Calu3 (cell line): ENCODE measurements around the gene VSX1. TPM values are rescaled to one million over a fixed set of nuclear protein-coding genes. Genes with fewer than 3 reads are reported as not detected.

Experiments used
- BruUV-seq: library from RNA; stranded (reverse); fragments of 400-500 nt; replicated peaks from 2 replicates; lab custom pipeline; 2021; lab: Mats Ljungman, UMichigan
- CTCF ChIA-PET: fragments of 300-600 bp; sonication (Branson Sonifier 250); formaldehyde crosslinking; loops from one replicate; lab custom pipeline; 2022; ENCODE audit warnings: antibody characterized with exemption; lab: Charles Lee
- DNase-seq: peaks from one replicate; pipeline ENCODE4 v3.0.0; 2022
- H3K27ac Mint-ChIP-seq: one replicate; pipeline ENCODE4 v1.8.0; 2022; ENCODE audit warnings: mixed read lengths; ENCODE audit not compliant: unreplicated experiment
- H3K27me3 Mint-ChIP-seq: one replicate; pipeline ENCODE4 v1.8.0; 2022; ENCODE audit warnings: mixed read lengths; ENCODE audit not compliant: unreplicated experiment
- H3K36me3 Mint-ChIP-seq: one replicate; pipeline ENCODE4 v1.8.0; 2022; ENCODE audit warnings: mild to moderate bottlenecking, moderate library complexity, mixed read lengths; ENCODE audit not compliant: insufficient read depth, unreplicated experiment
- H3K4me1 Mint-ChIP-seq: one replicate; pipeline ENCODE4 v1.8.0; 2022; ENCODE audit warnings: mild to moderate bottlenecking, low read depth, mixed read lengths; ENCODE audit not compliant: unreplicated experiment
- H3K4me3 Mint-ChIP-seq: one replicate; pipeline ENCODE4 v1.8.0; 2022; ENCODE audit warnings: mild to moderate bottlenecking, low read depth, moderate library complexity, mixed read lengths; ENCODE audit not compliant: unreplicated experiment
- H3K9me3 Mint-ChIP-seq: one replicate; pipeline ENCODE4 v1.8.0; 2022; ENCODE audit warnings: low read depth, mixed read lengths; ENCODE audit not compliant: unreplicated experiment
- CTCF ChIP-seq: fragments of 200-600 bp; IDR thresholded peaks from one replicate; pipeline ENCODE4 v1.8.0; 2022; ENCODE audit warnings: antibody characterized with exemption; ENCODE audit not compliant: unreplicated experiment
- intact Hi-C: fragments of 100-400 bp; cut with micrococcal nuclease; formaldehyde crosslinking; loops from one replicate; pipeline ENCODE4 v1.10.0; 2022; ENCODE audit not compliant: unreplicated experiment
- total RNA-seq: library from RNA; stranded (reverse); gene quantifications from 2 replicates; pipeline ENCODE4 v1.2.3, GENCODE V29; 2022

The VSX1 gene
- total RNA-seq, 1 experiment from 2014 or later = not detected

DNA sequence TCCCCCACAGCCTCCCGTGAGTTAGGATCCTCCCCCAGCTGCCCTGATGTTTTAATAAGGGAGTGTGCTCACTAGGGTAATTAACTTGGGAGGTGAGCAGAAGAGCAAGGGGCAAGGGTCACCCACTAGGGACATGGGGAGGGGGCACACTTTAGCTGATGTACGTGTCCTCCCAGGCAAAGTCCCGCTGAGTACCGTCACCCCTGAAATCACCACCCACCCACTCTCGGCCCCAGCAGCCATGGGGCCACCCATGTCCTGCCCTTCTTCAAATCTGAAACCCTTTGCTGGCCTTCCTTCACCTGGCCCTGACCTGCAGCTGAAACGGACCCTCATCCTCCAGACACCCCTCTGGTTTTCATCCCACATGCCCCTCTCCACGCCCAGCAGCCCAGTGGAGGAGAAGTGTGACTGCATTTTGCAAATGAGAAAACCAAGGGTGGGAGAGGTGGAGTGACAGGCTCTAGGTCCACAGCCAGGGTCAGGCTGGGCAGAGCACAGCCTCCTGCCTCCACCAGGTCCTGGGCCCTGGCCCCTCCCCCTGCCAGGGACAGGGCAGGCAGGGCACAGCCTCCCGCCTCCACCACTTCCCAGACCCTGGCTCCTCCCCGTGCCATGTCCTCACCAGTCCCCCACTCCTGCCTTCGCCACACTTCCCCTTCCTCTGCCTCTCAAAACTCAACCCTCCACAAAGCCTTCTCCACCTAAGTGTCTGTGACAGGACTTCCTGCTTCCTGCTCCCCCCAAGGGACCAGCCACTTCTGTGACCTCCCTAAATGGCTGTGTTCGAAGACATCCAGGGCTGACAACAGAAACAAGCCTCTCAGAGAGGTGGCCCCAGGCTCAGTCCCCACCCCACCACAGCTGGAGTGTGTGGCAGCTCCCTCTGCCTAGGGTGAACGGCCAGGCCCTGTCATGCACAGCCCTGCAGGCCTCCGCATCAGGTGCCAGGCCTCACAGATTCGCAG is 39.1 kb downstream of the VSX1 start:
- CTCF ChIA-PET = no interaction called here

GRCh38 chr20:25041813-25042530 is 40.0 kb downstream of the VSX1 start:
- no TSS peak for BruUV-seq
- H3K4me3 Mint-ChIP-seq = no peak overlapping the region

More for the DNA sequence above, 39.1 kb downstream of the VSX1 start:
- H3K4me3 Mint-ChIP-seq = no peak overlapping the region
- BruUV-seq = no TSS peak
- TF ChIP-seq CTCF = no peak
- H3K9me3 Mint-ChIP-seq = no peaks in the 10 kb centered on the region
- H3K36me3 Mint-ChIP-seq = no peaks in the 10 kb centered on the region
- H3K4me1 Mint-ChIP-seq = no peaks in the 10 kb centered on the region
- H3K27me3 Mint-ChIP-seq = no peaks in the 10 kb centered on the region
- no peak for DNase-seq
- intact Hi-C loops = no loop called here
- H3K27ac Mint-ChIP-seq = no peak overlapping the region

DNA sequence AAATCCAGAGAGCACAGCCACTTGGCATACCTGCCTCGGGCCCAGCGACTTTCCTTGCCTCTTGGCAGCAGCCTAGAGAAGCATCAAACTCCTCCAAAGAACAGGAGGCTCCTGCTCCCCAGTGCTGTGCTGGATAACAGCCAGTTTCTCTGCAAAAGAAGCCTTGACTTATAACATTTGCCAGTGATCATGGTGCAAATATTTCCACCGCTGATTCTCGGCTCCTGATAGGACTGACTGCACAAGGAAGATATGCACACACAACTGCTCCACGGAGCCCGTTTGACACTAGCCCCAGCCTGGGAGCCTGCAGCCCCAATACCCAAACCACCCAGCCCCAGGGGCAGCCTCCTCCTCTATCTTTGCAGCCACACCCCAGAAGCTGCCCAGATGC is 41.5 kb downstream of the VSX1 start:
- CTCF ChIA-PET = no interaction called here
- H3K4me3 Mint-ChIP-seq = no peak overlapping the region
- H3K27ac Mint-ChIP-seq = no peak overlapping the region
- H3K36me3 Mint-ChIP-seq = no peaks in the 10 kb centered on the region
- H3K27me3 Mint-ChIP-seq = no peaks in the 10 kb centered on the region
- BruUV-seq = no TSS peak
- no peaks in the 10 kb centered on the region for H3K9me3 Mint-ChIP-seq
- no peak for DNase-seq
- no peak for TF ChIP-seq CTCF
- intact Hi-C loops = no loop called here
- no peaks in the 10 kb centered on the region for H3K4me1 Mint-ChIP-seq

More at GRCh38 chr20:25041813-25042530, 40.0 kb downstream of the VSX1 start:
- CTCF ChIA-PET = no interaction called here
- DNase-seq = no peak
- Mint-ChIP-seq H3K27ac (no peak overlapping the region), H3K4me1 (no peaks in the 10 kb centered on the region), H3K9me3 (no peaks in the 10 kb centered on the region), H3K27me3 (no peaks in the 10 kb centered on the region), H3K36me3 (no peaks in the 10 kb centered on the region)
- intact Hi-C loops = no loop called here
- TF ChIP-seq CTCF = no peak

DNA sequence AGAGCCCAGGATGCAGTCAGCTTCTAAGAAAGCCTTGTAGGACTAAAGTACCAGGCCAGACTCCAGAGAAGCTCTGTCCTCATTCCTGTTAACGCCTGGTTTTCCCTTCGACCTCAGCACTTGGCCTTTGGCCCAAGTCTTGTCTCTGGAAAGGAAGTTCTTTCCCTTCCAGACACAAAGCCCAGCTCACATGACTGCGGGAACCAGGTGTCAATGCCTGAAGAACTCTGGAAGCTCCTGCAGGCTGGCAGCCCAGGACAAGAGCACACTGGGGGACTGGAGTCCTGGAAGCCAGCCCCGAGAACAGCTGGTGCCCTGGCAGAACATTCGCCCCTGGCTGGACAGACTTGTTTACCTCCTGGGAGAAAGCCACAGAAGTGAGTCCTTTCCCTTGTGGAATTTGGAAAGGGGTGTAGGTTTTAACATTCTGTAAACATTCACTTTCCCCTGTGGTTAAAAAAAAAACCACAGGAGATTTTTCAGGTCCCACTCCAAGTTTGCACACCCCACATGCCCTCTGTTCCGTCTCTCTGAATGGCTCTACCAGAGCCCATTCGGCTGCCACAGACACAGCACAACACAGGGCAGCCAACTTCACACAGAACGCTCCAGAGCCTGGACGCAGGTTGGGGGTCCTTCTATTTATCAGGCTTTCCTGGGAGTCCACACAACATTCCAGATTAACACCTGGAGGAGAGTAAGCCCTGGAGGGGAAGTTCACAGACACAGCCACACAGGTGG is 42.1 kb downstream of the VSX1 start:
- TF ChIP-seq CTCF = no peak
- Mint-ChIP-seq H3K4me3 (no peak overlapping the region), H3K9me3 (no peaks in the 10 kb centered on the region), H3K27ac (no peak overlapping the region), H3K36me3 (no peaks in the 10 kb centered on the region), H3K4me1 (no peaks in the 10 kb centered on the region), H3K27me3 (no peaks in the 10 kb centered on the region)
- no peak for DNase-seq
- no TSS peak for BruUV-seq
- intact Hi-C loops = no loop called here
- CTCF ChIA-PET = no interaction called here
